Keratinocyte (primary cell): Measurements from ENCODE around the gene CCL26. TPM values are rescaled to one million over a fixed set of nuclear protein-coding genes. Genes with fewer than 3 reads are reported as not detected.

Experiments
- DNase-seq: peaks from one replicate; pipeline ENCODE4 v3.0.0-alpha.2; 2011; ENCODE audit warnings: low read depth, missing footprints, low spot score
- FAIRE-seq: peaks from 2 replicates; lab custom pipeline; 2011; peaks lifted over from hg19 to GRCh38; lab: Jason Lieb, UNC
- H2AFZ ChIP-seq: 2 replicates; pipeline ENCODE4 v1.6.0; 2012; ENCODE audit warnings: low read length, control low read depth, inconsistent platforms; ENCODE audit not compliant: control insufficient read depth
- H3K27ac ChIP-seq: 2 replicates; pipeline ENCODE4 v1.5.1; 2011; ENCODE audit warnings: low read length; ENCODE audit not compliant: control insufficient read depth, insufficient read depth
- H3K27me3 ChIP-seq: 3 replicates; pipeline ENCODE4 v1.6.0; 2011; ENCODE audit warnings: low read length; ENCODE audit not compliant: control insufficient read depth, insufficient read depth; ENCODE audit errors: extremely low read depth
- H3K36me3 ChIP-seq, 2 experiments: 2 replicates in 1 of 2; 3 replicates in 1 of 2; pipeline ENCODE4 v1.5.1; 2011; ENCODE audit warnings: low read length in 2 of 2, mild to moderate bottlenecking in 1 of 2; ENCODE audit not compliant: control insufficient read depth in 2 of 2, insufficient read depth in 2 of 2; ENCODE audit errors: extremely low read depth in 1 of 2
- H3K4me1 ChIP-seq: 3 replicates; pipeline ENCODE4 v1.5.1; 2011; ENCODE audit warnings: low read length; ENCODE audit not compliant: control insufficient read depth, insufficient read depth; ENCODE audit errors: extremely low read depth
- H3K4me2 ChIP-seq: 3 replicates; pipeline ENCODE4 v1.6.0; 2011; ENCODE audit warnings: low read depth, low read length; ENCODE audit not compliant: control insufficient read depth, insufficient read depth; ENCODE audit errors: extremely low read depth
- H3K4me3 ChIP-seq, 3 experiments: fragments of 200-600 bp in 1 of 3; sonication (generic) in 1 of 3; 2 replicates in 2 of 3; 3 replicates in 1 of 3; pipeline ENCODE4 v1.5.1; 2011 to 2016; ENCODE audit warnings: low read length in 3 of 3, mild to moderate bottlenecking in 3 of 3, control low read depth in 2 of 3, inconsistent platforms in 1 of 3, low read depth in 1 of 3, mixed read lengths in 1 of 3, mixed run types in 1 of 3, moderate library complexity in 1 of 3; ENCODE audit not compliant: control insufficient read depth in 2 of 3, insufficient read depth in 2 of 3; ENCODE audit errors: extremely low read depth in 1 of 3
- H3K79me2 ChIP-seq: 2 replicates; pipeline ENCODE4 v1.6.0; 2012; ENCODE audit warnings: low read length; ENCODE audit not compliant: control insufficient read depth, insufficient read depth
- H3K9ac ChIP-seq: 3 replicates; pipeline ENCODE4 v1.6.0; 2011; ENCODE audit warnings: low read length; ENCODE audit not compliant: control insufficient read depth, insufficient read depth; ENCODE audit errors: extremely low read depth
- H3K9me1 ChIP-seq: 3 replicates; pipeline ENCODE4 v1.6.0; 2011; ENCODE audit warnings: low read length; ENCODE audit not compliant: control insufficient read depth, insufficient read depth; ENCODE audit errors: extremely low read depth
- H3K9me3 ChIP-seq: 2 replicates; pipeline ENCODE4 v1.5.1; 2012; ENCODE audit warnings: low read depth, low read length; ENCODE audit not compliant: control insufficient read depth
- H4K20me1 ChIP-seq: 3 replicates; pipeline ENCODE4 v1.6.0; 2011; ENCODE audit warnings: low read length; ENCODE audit not compliant: control insufficient read depth, insufficient read depth; ENCODE audit errors: extremely low read depth
- EZH2 ChIP-seq: IDR thresholded peaks from one replicate; pipeline ENCODE4 v1.6.1; 2012; ENCODE audit warnings: inconsistent platforms, mild to moderate bottlenecking, low read length, moderate library complexity
- dilution Hi-C: fragments of 300-500 bp; cut with MboI; formaldehyde crosslinking; loops from one replicate; pipeline ENCODE4 v1.7.0; 2020; ENCODE audit warnings: low sequenced_read_pairs; ENCODE audit not compliant: extremely low pct_ligation_motif_present
- polyA plus RNA-seq, 5 experiments: library from polyadenylated mRNA; depleted of rRNA in 3 of 5; stranded (reverse) in 3 of 5; stranded (forward) in 1 of 5; unstranded in 1 of 5; fragments of >200 nt; gene quantifications; 1 replicate in 1 of 5; 2 replicates in 3 of 5; 3 replicates in 1 of 5; pipeline versions ENCODE4 v1.2.1 to v1.2.3, GENCODE V29; 2011 to 2012; ENCODE audit warnings: missing spikeins in 2 of 5, low read depth in 1 of 5, low replicate concordance in 1 of 5
- TF ChIP-seq, protein P1 (sequence below), 3 experiments: IDR thresholded peaks in 1 of 3; conservative IDR thresholded peaks in 1 of 3; optimal IDR thresholded peaks in 1 of 3; 2 replicates in 2 of 3; 3 replicates in 1 of 3; pipeline versions ENCODE3 to v1.5.1; 2011; ENCODE audit warnings: low read length in 3 of 3, mild to moderate bottlenecking in 3 of 3, moderate library complexity in 2 of 3, control low read depth in 1 of 3, inconsistent platforms in 1 of 3; ENCODE audit not compliant: insufficient read depth in 2 of 3; ENCODE audit errors: extremely low read depth in 1 of 3

CCL26 gene
- polyA plus RNA-seq, 1 donor (not counting 4 experiments of a cell fraction or from before 2014, with no cell fraction given): not detected

DNA sequence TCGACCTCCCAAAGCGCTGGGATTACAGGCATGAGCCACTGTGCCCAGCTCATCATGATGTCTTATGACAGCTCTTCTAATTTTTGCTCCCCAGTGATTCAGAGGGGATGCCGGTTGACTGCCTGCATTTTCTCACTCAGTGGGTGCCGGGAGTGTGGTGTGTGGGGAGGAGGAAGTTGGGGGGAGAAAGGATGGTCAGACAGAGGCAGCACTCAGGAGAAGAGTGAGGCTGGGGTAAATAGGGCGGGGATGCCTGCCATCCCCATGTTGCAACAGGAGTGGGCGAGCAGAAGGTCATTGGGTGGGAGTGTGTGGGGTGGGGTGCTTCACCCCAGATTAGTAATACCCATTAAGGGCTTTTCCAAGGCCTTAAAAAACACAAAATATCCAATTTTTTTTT is 45.1 kb upstream of the CCL26 start:
- H3K27ac ChIP-seq: no peak overlapping the region
- H3K9me1 ChIP-seq: no peaks in the 10 kb centered on the region
- no peak overlapping the region for H3K4me3 ChIP-seq
- no peak overlapping the region for H3K4me2 ChIP-seq
- no peaks in the 10 kb centered on the region for H3K4me1 ChIP-seq
- H3K27me3 ChIP-seq: peaks cover 7% of the 10 kb centered on the region
- no peak for TF ChIP-seq EZH2
- TF ChIP-seq, protein P1, sequence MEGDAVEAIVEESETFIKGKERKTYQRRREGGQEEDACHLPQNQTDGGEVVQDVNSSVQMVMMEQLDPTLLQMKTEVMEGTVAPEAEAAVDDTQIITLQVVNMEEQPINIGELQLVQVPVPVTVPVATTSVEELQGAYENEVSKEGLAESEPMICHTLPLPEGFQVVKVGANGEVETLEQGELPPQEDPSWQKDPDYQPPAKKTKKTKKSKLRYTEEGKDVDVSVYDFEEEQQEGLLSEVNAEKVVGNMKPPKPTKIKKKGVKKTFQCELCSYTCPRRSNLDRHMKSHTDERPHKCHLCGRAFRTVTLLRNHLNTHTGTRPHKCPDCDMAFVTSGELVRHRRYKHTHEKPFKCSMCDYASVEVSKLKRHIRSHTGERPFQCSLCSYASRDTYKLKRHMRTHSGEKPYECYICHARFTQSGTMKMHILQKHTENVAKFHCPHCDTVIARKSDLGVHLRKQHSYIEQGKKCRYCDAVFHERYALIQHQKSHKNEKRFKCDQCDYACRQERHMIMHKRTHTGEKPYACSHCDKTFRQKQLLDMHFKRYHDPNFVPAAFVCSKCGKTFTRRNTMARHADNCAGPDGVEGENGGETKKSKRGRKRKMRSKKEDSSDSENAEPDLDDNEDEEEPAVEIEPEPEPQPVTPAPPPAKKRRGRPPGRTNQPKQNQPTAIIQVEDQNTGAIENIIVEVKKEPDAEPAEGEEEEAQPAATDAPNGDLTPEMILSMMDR (optimal IDR thresholded peaks at IDR 0.05 in 1 of 3, IDR thresholded peaks at IDR 0.05 in 1 of 3, conservative IDR thresholded peaks at IDR 0.05 in 1 of 3; ENCODE audit: extremely low read depth in 1 of 3, insufficient read depth in 2 of 3, low read length in 3 of 3): no peak
- DNase-seq (no peak), FAIRE-seq (no peak)
- H3K36me3 ChIP-seq: no peaks in the 10 kb centered on the region
- H3K9ac ChIP-seq: no peak overlapping the region
- H4K20me1 ChIP-seq: no peaks in the 10 kb centered on the region
- dilution Hi-C loops: no loop called here
- no peaks in the 10 kb centered on the region for H3K9me3 ChIP-seq
- no peaks in the 10 kb centered on the region for H3K79me2 ChIP-seq
- no peak overlapping the region for H2AFZ ChIP-seq

DNA sequence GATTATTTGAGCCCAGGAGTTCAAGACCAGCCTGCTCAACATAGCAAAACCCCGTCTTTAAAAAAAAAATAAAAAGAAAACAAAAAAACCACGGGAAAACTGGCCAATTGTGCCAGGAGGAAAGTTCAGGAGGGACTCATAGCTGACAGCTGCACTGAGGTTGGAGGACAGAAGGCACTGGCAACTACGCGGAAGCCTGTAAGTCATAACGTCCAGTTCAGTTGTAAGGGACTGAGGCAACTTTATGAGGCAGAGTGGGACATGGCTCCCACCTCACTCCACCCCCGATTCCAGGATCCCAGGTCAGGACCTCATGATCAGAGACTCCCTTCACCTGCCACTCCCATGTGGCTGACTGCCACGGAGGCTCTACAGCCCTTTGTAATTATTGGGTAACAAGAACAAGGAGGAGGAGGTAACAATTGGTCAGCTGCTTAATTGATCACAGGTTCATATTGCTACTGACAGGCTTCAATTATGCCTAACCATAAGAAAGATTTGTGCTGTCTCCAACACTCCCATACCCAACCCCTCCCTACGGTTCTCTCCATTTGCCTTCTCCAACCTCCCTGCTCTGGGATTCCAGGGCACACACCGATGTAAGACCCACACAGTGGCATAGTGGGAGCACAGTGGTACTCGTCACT is 43.5 kb upstream of the CCL26 start:
- Histone ChIP-seq H3K4me3 (no peak overlapping the region), H3K9me3 (no peaks in the 10 kb centered on the region)

More for the DNA sequence above, 43.5 kb upstream of the CCL26 start:
- Histone ChIP-seq H4K20me1 (no peaks in the 10 kb centered on the region), H3K4me2 (no peak overlapping the region), H2AFZ (no peak overlapping the region), H3K9me1 (no peaks in the 10 kb centered on the region), H3K36me3 (no peaks in the 10 kb centered on the region), H3K9ac (no peak overlapping the region), H3K4me1 (no peaks in the 10 kb centered on the region), H3K27me3 (peaks cover 5% of the 10 kb centered on the region), H3K79me2 (no peaks in the 10 kb centered on the region), H3K27ac (no peak overlapping the region)
- no peak for DNase-seq
- no peak for TF ChIP-seq EZH2
- TF ChIP-seq, protein P1 (optimal IDR thresholded peaks at IDR 0.05 in 1 of 3, IDR thresholded peaks at IDR 0.05 in 1 of 3, conservative IDR thresholded peaks at IDR 0.05 in 1 of 3; ENCODE audit: extremely low read depth in 1 of 3, insufficient read depth in 2 of 3, low read length in 3 of 3): no peak
- FAIRE-seq: no peak
- dilution Hi-C loops: no loop called here
